Ishikawa (cell line): ENCODE data around the gene KRT77.

ENCODE experiments used
- CEBPB ChIP-seq: IDR thresholded peaks from 2 replicates; pipeline ENCODE4 v1.6.1; 2012
- CREB1 ChIP-seq: IDR thresholded peaks from 2 replicates; pipeline ENCODE4 v1.6.1; 2012; ENCODE audit warnings: low read depth
- EGR1 ChIP-seq: IDR thresholded peaks from 2 replicates; pipeline ENCODE4 v1.6.1; 2012
- EP300 ChIP-seq: IDR thresholded peaks from 2 replicates; pipeline ENCODE4 v1.6.1; 2012; ENCODE audit warnings: borderline replicate concordance
- FOXM1 ChIP-seq: IDR thresholded peaks from 2 replicates; pipeline ENCODE4 v1.6.1; 2012; ENCODE audit warnings: low read depth, borderline replicate concordance
- NFIC ChIP-seq: IDR thresholded peaks from 2 replicates; pipeline ENCODE4 v1.6.1; 2012
- RAD21 ChIP-seq: IDR thresholded peaks from 2 replicates; pipeline ENCODE4 v1.6.1; 2012; ENCODE audit warnings: low read depth
- REST ChIP-seq: IDR thresholded peaks from 2 replicates; pipeline ENCODE4 v1.6.1; 2012; ENCODE audit warnings: low read depth, mild to moderate bottlenecking
- TAF1 ChIP-seq: IDR thresholded peaks from 2 replicates; pipeline ENCODE4 v1.6.1; 2012; ENCODE audit warnings: low read depth, mild to moderate bottlenecking
- TCF12 ChIP-seq: IDR thresholded peaks from 2 replicates; pipeline ENCODE4 v1.6.1; 2012; ENCODE audit warnings: low read depth
- TEAD4 ChIP-seq: IDR thresholded peaks from 2 replicates; pipeline ENCODE4 v1.6.1; 2012
- USF1 ChIP-seq: IDR thresholded peaks from 2 replicates; pipeline ENCODE4 v1.6.1; 2012
- YY1 ChIP-seq: IDR thresholded peaks from 2 replicates; pipeline ENCODE4 v1.6.1; 2012; ENCODE audit warnings: low read depth
- ZBTB7A ChIP-seq: IDR thresholded peaks from 2 replicates; pipeline ENCODE4 v1.6.1; 2012; ENCODE audit warnings: low read depth
- TF ChIP-seq, protein P1 (sequence below): IDR thresholded peaks from 2 replicates; pipeline ENCODE4 v1.6.1; 2012

The KRT77 gene

GRCh38 chr12:52694151-52694550 is 9.2 kb downstream of the KRT77 start:
- TF ChIP-seq TAF1: no peak
- TF ChIP-seq FOXM1: no peak
- no peak for TF ChIP-seq TCF12
- TF ChIP-seq ZBTB7A: no peak
- no peak for TF ChIP-seq REST
- no peak for TF ChIP-seq TEAD4
- TF ChIP-seq NFIC: no peak

DNA sequence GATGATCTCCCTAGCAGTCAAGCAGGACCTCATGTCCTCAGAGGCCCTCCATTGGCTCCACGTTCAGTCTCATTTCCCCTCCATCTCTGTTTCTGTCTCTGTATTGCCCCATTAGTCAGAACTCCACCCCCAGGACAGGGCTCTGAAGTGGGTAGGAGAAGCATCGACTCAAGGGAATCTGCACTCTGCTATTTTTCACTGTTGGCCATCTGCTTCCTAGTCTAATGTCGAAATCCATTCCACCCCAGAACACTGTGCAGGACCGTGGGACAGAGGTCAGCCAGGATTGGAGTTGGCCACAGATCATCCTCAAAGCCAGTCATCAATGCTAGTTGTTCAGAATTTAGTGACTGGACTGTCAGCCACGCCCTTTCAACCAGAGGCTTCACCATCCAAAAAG is 10.1 kb downstream of the KRT77 start:
- no peak for TF ChIP-seq CEBPB
- TF ChIP-seq EP300: no peak
- no peak for TF ChIP-seq TAF1
- no peak for TF ChIP-seq CREB1
- TF ChIP-seq TEAD4: no peak

- TF ChIP-seq RAD21 (peak; percentile 30; the same call in 1 of the 2 replicates), TCF12 (no peak), REST (no peak), CEBPB (no peak), TAF1 (no peak), FOXM1 (no peak)
These were observed 11.1 kb downstream of the KRT77 start for GRCh38 chr12:52692254-52692653.

GRCh38 chr12:52691841-52692150 is 11.5 kb downstream of the KRT77 start:
- TF ChIP-seq ZBTB7A (no peak), TAF1 (no peak), NFIC (no peak), YY1 (no peak), FOXM1 (no peak), USF1 (no peak), EGR1 (no peak), CEBPB (no peak), REST (no peak), CREB1 (no peak), TCF12 (no peak), EP300 (no peak), RAD21 (no peak), TEAD4 (no peak)
- TF ChIP-seq, protein P1, sequence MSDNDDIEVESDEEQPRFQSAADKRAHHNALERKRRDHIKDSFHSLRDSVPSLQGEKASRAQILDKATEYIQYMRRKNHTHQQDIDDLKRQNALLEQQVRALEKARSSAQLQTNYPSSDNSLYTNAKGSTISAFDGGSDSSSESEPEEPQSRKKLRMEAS: no peak

DNA sequence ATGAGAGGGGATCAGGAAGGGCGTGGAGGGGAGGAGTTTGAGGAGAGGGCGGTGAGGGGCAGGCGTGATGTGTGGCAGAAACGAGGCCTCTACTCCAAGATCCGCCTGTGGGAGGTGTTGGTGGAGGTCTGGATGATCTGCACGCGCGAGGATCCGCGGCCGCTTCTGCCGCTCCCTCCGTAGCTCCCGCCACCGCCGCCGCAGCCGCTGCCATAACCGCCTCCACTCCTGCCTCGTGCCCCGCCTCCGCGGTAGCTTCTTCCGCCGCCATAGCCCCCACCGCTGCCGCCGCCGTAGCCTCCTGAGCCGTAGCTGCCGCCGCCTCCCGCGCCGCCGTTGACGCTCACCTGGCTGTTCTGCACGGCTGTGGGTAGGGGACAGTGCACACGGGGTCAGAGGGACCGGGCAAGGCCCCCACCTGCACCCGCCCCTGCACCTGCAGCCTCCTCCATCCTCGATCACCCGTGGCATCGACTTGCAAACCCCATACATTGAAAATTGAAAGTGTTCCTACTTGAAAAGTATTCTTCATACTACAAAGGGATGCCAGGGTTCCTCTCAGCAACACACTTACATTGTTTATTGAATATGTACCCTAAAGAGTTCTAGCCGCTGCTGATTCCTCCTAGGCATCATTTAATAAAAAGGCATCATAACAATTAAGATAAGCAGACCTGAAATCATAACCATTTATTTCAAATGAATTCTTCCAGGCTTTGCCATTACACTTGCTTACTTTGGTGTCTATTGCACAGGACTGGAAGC is 12.1 kb downstream of the KRT77 start:
- TF ChIP-seq RAD21 (no peak), USF1 (no peak), ZBTB7A (0 out of 2 replicates have a peak, but pooled peaks have one; percentile 35), NFIC (no peak), CEBPB (no peak), EP300 (peak; percentile 27; the same call in 1 of the 2 replicates), EGR1 (peak; percentile 39; the same call in 1 of the 2 replicates), CREB1 (no peak), YY1 (peak; percentile 72; the same call in 1 of the 2 replicates), TAF1 (0 out of 2 replicates have a peak, but pooled peaks have one; percentile 13), FOXM1 (no peak), TCF12 (no peak), REST (no peak), TEAD4 (no peak)
- TF ChIP-seq, protein P1: peak; percentile 78
